HUES48 (cell line): Measurements from ENCODE around the gene PRPF31.
A peak's percentile ranks its signal among the peaks of the same experiment; 100 is the strongest.

ENCODE experiments used
- H3K27ac ChIP-seq: one replicate; pipeline ENCODE4 v1.7.0; 2013; ENCODE audit warnings: low read depth, low read length, inconsistent platforms
- H3K27me3 ChIP-seq: 2 replicates; pipeline ENCODE4 v1.6.1; 2013; ENCODE audit warnings: mild to moderate bottlenecking, low read length; ENCODE audit not compliant: control insufficient read depth, insufficient read depth
- H3K36me3 ChIP-seq: 2 replicates; pipeline ENCODE4 v1.6.1; 2013; ENCODE audit warnings: low read length; ENCODE audit not compliant: control insufficient read depth, insufficient read depth
- H3K4me1 ChIP-seq: 2 replicates; pipeline ENCODE4 v1.6.1; 2013; ENCODE audit warnings: mild to moderate bottlenecking, low read length; ENCODE audit not compliant: control insufficient read depth, insufficient read depth
- H3K4me3 ChIP-seq: 2 replicates; pipeline ENCODE4 v1.5.1; 2013; ENCODE audit warnings: mild to moderate bottlenecking, low read depth, low read length
- H3K9ac ChIP-seq: 2 replicates; pipeline ENCODE4 v1.6.1; 2013; ENCODE audit warnings: mild to moderate bottlenecking, low read depth, low read length, moderate library complexity
- H3K9me3 ChIP-seq: 2 replicates; pipeline ENCODE4 v1.6.1; 2013; ENCODE audit warnings: low read length; ENCODE audit not compliant: control insufficient read depth, insufficient read depth

PRPF31 gene, protein sequence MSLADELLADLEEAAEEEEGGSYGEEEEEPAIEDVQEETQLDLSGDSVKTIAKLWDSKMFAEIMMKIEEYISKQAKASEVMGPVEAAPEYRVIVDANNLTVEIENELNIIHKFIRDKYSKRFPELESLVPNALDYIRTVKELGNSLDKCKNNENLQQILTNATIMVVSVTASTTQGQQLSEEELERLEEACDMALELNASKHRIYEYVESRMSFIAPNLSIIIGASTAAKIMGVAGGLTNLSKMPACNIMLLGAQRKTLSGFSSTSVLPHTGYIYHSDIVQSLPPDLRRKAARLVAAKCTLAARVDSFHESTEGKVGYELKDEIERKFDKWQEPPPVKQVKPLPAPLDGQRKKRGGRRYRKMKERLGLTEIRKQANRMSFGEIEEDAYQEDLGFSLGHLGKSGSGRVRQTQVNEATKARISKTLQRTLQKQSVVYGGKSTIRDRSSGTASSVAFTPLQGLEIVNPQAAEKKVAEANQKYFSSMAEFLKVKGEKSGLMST

DNA sequence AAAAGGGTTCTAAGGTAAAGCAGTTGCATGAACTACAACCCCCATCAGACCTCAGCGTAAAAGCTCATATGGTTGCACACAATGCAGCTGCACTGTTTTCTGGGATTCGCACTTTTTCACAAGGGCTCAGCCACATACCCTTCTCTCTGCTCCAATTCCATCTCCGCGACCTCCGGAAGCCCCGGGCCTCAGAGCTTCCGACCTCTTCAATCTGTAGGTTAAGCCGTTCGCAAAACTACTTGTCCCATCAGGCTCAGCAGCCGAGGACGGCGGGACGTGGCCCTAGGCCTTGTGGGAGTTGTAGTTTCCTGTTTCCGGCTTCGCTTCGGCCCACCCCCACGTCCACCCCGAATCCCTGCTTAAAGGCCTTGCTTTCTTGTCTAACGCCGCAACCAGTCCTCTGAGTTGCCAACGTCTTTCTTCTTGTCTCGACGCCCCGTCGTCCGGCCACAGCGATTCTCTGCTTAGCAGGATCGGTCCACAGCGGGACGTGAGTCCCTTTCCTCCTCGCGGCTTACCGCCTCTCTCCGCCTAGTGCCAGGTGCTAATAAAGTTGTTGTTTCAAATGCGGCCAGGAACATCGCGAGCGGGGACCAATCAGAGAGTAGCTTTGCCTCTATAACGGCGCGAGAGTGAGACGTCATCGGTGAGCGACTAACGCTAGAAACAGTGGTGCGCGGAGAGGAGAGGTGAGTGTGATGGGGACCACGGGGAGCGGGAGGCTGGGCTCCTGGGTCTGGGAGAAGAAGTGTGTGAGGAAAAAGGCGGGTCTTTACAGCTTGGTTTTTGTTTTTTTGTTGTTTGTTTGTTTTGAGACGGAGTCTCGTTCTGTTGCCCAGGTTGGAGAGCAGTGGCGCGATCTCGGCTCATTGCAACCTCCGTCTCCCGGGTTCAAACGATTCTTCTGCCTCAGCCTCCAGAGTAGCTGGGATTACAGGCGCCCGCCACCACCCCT, at the start of gene PRPF31, which contains the start of gene TFPT:
PRPF31 (plus strand) TSS at position 646 of the 955 bp plus-strand sequence. CDS start 2,525 bp downstream, outside the sequence.
TFPT (minus strand) TSS at position 549 of the 955 bp plus-strand sequence; CDS start at position 161, 388 bp downstream.
- peak within 1 kb of the TSS; percentile 87 for H3K4me3 ChIP-seq
- H3K36me3 ChIP-seq: peaks cover 44% of the 10 kb centered on the region
- H3K9me3 ChIP-seq: no peaks in the 10 kb centered on the region
- peak within 1 kb of the TSS; percentile 77 for H3K27ac ChIP-seq
- H3K9ac ChIP-seq: peak within 1 kb of the TSS; percentile 90
- H3K4me1 ChIP-seq: no peaks in the 10 kb centered on the region
- no peaks in the 10 kb centered on the region for H3K27me3 ChIP-seq

DNA sequence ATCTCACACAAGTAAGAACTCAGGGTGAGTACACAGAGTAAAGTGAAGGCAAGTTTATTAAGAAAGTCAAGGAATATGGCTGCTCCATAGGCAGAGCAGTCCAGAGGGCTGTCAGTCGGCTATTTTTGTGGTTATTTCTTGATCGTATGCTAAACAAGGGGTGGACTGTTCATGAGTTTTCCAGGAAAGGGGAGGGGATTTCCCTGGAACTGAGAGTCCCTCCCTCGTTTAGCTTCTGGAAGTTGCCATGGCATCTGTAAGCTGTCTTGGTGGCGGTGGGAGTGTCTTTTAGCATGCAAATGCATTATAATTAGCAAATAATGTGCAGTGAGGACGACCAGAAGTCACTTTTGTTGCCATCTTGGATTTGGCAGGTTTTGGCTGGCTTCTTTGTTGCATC, 46.1 kb upstream of the PRPF31 start:
- Histone ChIP-seq H3K27ac (no peak overlapping the region), H3K27me3 (no peaks in the 10 kb centered on the region), H3K36me3 (no peaks in the 10 kb centered on the region), H3K4me1 (no peaks in the 10 kb centered on the region), H3K9me3 (no peaks in the 10 kb centered on the region), H3K9ac (no peak overlapping the region), H3K4me3 (no peak overlapping the region)

DNA sequence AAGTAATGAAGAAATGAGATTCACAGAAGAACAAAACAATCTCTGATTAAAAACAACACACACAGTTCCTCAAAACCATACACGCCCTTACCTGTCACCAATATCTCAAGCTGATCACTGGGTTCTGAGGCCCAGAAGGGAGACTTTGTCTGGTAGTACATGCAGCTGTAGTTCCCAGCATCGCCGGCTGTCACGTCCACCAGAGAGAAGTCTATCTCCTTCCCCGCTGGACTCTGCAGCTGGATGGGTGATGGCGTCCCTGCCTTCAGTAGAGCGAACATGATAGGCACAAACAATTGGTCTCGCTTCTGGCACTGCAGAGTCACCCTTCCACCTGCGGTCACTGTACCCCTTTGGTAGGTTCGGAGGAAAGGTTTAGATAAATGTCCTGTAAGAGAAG, 41.7 kb upstream of the PRPF31 start:
- Histone ChIP-seq H3K9me3 (no peaks in the 10 kb centered on the region), H3K4me1 (no peaks in the 10 kb centered on the region), H3K27ac (no peak overlapping the region), H3K36me3 (no peaks in the 10 kb centered on the region), H3K27me3 (no peaks in the 10 kb centered on the region), H3K4me3 (no peak overlapping the region), H3K9ac (no peak overlapping the region)

DNA sequence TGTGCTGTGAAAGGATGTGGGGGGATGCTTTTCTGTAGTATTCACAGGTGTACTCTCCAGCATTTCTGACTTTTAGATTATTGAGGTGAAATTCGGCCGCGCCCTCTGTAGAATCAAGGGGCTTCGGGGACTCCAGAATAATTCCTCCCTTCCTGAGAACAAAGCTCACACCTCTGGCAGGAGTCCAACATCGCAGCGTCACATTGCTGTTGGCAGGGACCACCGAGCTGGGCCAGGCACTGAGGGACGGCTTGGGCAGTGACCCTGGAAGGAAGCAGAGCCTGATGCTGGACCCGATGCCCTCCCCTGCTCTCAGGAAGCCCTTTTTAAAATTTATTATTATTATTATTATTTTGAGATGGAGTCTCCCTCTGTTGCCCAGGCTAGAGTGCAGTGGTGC, 40.7 kb upstream of the PRPF31 start:
- Histone ChIP-seq H3K9me3 (no peaks in the 10 kb centered on the region), H3K4me3 (no peak overlapping the region), H3K27me3 (no peaks in the 10 kb centered on the region)

DNA sequence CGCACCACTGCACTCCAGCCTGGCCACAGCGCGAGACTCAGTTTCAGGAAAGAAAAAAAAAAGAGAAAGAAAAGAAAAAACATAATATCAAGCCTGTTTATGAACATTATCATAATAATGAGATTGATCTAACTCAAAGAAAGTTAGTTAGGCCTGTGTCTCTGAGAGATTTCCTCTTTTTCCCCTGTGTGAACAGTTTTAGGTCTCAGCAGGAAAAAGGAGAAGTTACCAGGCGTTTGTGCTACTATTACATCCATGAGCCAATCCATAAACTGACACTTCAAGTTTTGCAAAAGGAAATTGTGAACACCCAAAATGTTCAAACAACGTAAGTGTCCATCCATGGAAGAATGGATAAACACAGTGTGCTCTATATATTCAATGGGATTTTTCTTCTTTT, 38.2 kb upstream of the PRPF31 start:
- H3K27me3 ChIP-seq: no peaks in the 10 kb centered on the region
- H3K9ac ChIP-seq: no peak overlapping the region
- no peak overlapping the region for H3K4me3 ChIP-seq
- H3K36me3 ChIP-seq: no peaks in the 10 kb centered on the region
- H3K9me3 ChIP-seq: no peaks in the 10 kb centered on the region
- H3K4me1 ChIP-seq: no peaks in the 10 kb centered on the region
- no peak overlapping the region for H3K27ac ChIP-seq

More for the DNA sequence above, 40.7 kb upstream of the PRPF31 start:
- Histone ChIP-seq H3K9ac (no peak overlapping the region), H3K36me3 (no peaks in the 10 kb centered on the region), H3K4me1 (no peaks in the 10 kb centered on the region), H3K27ac (no peak overlapping the region)

DNA sequence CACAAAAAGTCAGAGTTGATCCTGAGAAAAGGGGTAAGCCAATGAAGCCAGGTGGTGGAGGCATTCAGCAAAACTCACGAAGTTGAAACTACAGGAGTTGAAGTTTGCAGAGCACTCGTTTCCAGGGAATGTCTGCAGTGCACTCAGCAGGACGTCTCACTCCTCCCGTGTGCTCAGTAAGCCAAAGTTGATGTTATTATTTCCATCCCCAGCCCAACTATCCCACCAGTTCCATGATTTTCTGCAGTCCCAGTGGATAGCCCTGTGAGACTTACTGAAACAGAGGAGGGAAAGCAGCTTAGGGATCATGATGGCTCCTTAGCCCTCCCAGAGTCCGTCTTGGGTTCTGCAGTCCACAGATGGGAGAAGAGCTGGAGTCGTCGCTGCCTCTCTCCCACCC, 34.5 kb upstream of the PRPF31 start, which contains the start of gene TARM1:
TARM1 (minus strand) TSS at position 334 of the 400 bp plus-strand sequence; CDS start at position 309, 25 bp downstream.
- H3K27me3 ChIP-seq: no peaks in the 10 kb centered on the region
- no peak within 1 kb of the TSS for H3K27ac ChIP-seq
- H3K4me3 ChIP-seq: no peak within 1 kb of the TSS
- H3K9ac ChIP-seq: no peak within 1 kb of the TSS
- H3K36me3 ChIP-seq: no peaks in the 10 kb centered on the region
- no peaks in the 10 kb centered on the region for H3K9me3 ChIP-seq
- no peaks in the 10 kb centered on the region for H3K4me1 ChIP-seq

DNA sequence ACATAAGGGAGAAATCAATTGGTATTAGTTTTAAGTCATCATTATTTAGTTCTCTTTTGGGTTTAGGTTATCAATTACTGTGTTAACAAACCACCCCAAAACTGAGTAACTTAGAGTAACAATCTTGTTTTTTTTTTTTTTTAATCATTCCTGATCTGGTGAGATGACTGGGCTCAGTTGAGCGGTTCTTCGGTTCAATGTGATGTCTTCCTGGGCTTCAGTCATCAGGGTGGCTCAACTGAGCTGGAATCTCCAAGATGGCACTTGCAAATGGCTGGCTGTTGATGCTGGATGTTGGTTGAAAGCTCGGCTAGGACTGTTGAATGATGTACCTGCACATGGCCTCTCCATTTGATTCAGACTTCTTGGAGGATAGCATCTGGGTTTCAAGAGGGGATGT, 31.1 kb upstream of the PRPF31 start:
- Histone ChIP-seq H3K9ac (no peak overlapping the region), H3K4me3 (no peak overlapping the region), H3K27ac (no peak overlapping the region), H3K27me3 (no peaks in the 10 kb centered on the region), H3K36me3 (no peaks in the 10 kb centered on the region), H3K4me1 (no peaks in the 10 kb centered on the region; the same call in 1 of the 2 replicates), H3K9me3 (no peaks in the 10 kb centered on the region)

DNA sequence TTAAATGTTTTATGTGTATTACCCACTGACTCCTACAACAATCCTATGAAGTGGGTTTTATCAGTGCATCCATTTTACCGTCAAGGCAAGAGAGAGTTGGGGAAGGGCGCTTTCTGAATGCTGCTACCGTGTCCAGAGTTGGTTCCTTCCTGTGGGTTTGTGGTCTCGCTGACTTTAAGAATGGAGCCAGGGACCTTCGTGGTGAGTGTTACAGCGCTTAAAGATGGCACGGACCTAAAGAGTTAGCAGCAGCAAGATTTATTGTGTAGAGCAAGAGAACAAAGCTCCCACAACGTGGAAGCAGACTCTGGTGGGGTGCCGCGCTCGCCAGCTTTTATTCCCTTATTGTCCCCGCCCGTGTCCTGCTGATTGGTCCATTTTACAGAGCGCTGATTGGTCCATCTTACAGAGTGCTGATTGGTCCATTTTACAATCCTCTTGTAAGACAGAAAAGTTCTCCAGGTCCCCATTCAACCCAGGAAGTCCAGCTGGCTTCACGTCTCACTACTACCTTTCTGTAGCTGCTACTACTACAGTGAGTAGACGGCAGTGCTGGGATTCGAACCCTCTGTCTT, 21.0 kb upstream of the PRPF31 start:
- Histone ChIP-seq H3K4me1 (no peaks in the 10 kb centered on the region; the same call in 1 of the 2 replicates), H3K9ac (no peak overlapping the region), H3K27me3 (peaks cover 32% of the 10 kb centered on the region), H3K9me3 (no peaks in the 10 kb centered on the region), H3K36me3 (no peaks in the 10 kb centered on the region), H3K4me3 (no peak overlapping the region), H3K27ac (no peak overlapping the region)

DNA sequence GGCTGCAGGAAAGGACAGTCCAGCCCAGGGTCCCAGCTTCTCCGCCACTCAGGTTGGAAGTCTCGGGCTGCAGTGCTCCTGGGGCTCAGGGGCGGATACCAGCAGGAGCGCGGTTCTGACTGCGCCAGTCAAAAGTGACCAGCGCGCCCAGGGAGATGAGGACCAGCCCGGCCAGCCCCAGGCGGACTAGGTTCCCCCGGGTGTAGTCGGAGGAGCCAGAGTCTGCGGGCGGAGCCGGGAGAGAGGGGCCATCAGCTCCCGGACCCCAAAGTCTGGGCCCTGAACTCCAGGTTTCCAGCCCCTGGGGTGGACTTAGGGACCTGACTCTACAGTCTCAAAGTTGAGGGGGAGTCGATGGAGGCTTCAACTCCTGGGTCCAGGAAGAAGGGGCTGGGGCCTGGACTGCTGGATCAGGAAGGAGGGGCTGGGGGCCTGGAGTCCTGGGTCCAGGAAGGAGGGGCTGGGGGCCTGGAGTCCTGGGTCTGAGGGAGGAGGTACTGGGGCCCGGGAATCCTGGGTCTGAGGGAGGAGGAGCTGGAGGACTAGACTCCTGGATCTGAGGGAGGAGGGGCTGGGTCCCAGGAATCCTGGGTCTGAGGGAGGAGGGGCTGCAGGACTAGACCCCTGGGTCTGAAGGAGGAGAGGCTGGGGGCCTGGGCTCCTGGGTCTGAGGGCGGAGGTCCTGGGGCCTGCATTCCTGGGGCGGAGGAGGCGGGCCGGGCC, 20.3 kb upstream of the PRPF31 start:
- no peaks in the 10 kb centered on the region for H3K4me1 ChIP-seq
- no peaks in the 10 kb centered on the region for H3K9me3 ChIP-seq
- no peaks in the 10 kb centered on the region for H3K36me3 ChIP-seq
- H3K27ac ChIP-seq: no peak overlapping the region
- peak overlapping the region; percentile 62 for H3K4me3 ChIP-seq
- H3K27me3 ChIP-seq: peaks cover 32% of the 10 kb centered on the region
- no peak overlapping the region for H3K9ac ChIP-seq
